Duodenal mucosa (tissue), 2 donors: ENCODE measurements around the gene SIAH1.

Source experiments
- H3K27ac ChIP-seq: one replicate; pipeline ENCODE4 v1.7.0; 2013; ENCODE audit warnings: low read depth, low read length
- H3K27me3 ChIP-seq, 2 donors: one replicate each; pipeline ENCODE4 v1.7.0; 2013; ENCODE audit warnings: low read length in 2 of 2, control low read depth in 1 of 2; ENCODE audit not compliant: insufficient read depth in 2 of 2, control insufficient read depth in 1 of 2
- H3K36me3 ChIP-seq, 2 donors: one replicate each; pipeline ENCODE4 v1.7.0; 2013; ENCODE audit warnings: low read length in 2 of 2, control low read depth in 1 of 2; ENCODE audit not compliant: insufficient read depth in 2 of 2, control insufficient read depth in 1 of 2
- H3K4me1 ChIP-seq, 2 donors: one replicate each; pipeline ENCODE4 v1.7.0; 2013; ENCODE audit warnings: low read length in 2 of 2, control low read depth in 1 of 2; ENCODE audit not compliant: insufficient read depth in 2 of 2, control insufficient read depth in 1 of 2
- H3K4me3 ChIP-seq, 2 donors: one replicate each; pipeline ENCODE4 v1.7.0; 2013; ENCODE audit warnings: low read length in 2 of 2, low read depth in 1 of 2
- H3K9ac ChIP-seq, 2 donors: one replicate each; pipeline ENCODE4 v1.7.0; 2013; ENCODE audit warnings: low read length in 2 of 2, low read depth in 1 of 2
- H3K9me3 ChIP-seq, 2 donors: one replicate each; pipeline ENCODE4 v1.7.0; 2013; ENCODE audit warnings: low read length in 2 of 2, control low read depth in 1 of 2; ENCODE audit not compliant: control insufficient read depth in 1 of 2

SIAH1 gene

GRCh38 chr16:48393485-48394354, 8.5 kb upstream of the SIAH1 start:
- peak overlapping the region; percentile 10 for H3K27ac ChIP-seq
- no peak overlapping the region for H3K9ac ChIP-seq

GRCh38 chr16:48392407-48392806, 7.2 kb upstream of the SIAH1 start:
- Histone ChIP-seq H3K4me1 (peaks cover 0 to 5% of the 10 kb centered on the region in 2 donors), H3K36me3 (no peaks in the 10 kb centered on the region), H3K9me3 (no peaks in the 10 kb centered on the region), H3K27me3 (no peaks in the 10 kb centered on the region), H3K9ac (no peak overlapping the region), H3K4me3 (no peak overlapping the region), H3K27ac (no peak overlapping the region)

More at GRCh38 chr16:48393485-48394354, 8.5 kb upstream of the SIAH1 start:
- Histone ChIP-seq H3K4me1 (peaks cover 0 to 5% of the 10 kb centered on the region in 2 donors), H3K9me3 (no peaks in the 10 kb centered on the region), H3K27me3 (no peaks in the 10 kb centered on the region), H3K4me3 (no peak overlapping the region), H3K36me3 (no peaks in the 10 kb centered on the region)

GRCh38 chr16:48386559-48387312, 1.5 kb upstream of the SIAH1 start:
- Histone ChIP-seq H3K27ac (no peak overlapping the region), H3K9me3 (no peaks in the 10 kb centered on the region), H3K4me1 (peaks cover 12 to 18% of the 10 kb centered on the region in 2 donors), H3K36me3 (no peaks in the 10 kb centered on the region), H3K9ac (no peak overlapping the region), H3K4me3 (no peak overlapping the region), H3K27me3 (no peaks in the 10 kb centered on the region)

GRCh38 chr16:48384520-48385252, 527 bp downstream of the SIAH1 start:
- H3K27me3 ChIP-seq = no peaks in the 10 kb centered on the region
- no peaks in the 10 kb centered on the region for H3K36me3 ChIP-seq
- peak overlapping the region; percentile 76 to 85 for H3K9ac ChIP-seq
- peaks cover 26 to 29% of the 10 kb centered on the region in 2 donors for H3K4me1 ChIP-seq
- H3K27ac ChIP-seq = peak overlapping the region; percentile 97
- H3K4me3 ChIP-seq = peak overlapping the region; percentile 75 to 82
- H3K9me3 ChIP-seq = no peaks in the 10 kb centered on the region

GRCh38 chr16:48383877-48384519, 1.2 kb downstream of the SIAH1 start:
- Histone ChIP-seq H3K27ac (peak overlapping the region; percentile 86), H3K36me3 (no peaks in the 10 kb centered on the region), H3K9me3 (no peaks in the 10 kb centered on the region), H3K9ac (peak overlapping the region; percentile 76 to 85), H3K4me1 (peaks cover 30 to 36% of the 10 kb centered on the region in 2 donors), H3K27me3 (no peaks in the 10 kb centered on the region), H3K4me3 (peak overlapping the region; percentile 75 to 82)

- peaks cover 36 to 43% of the 10 kb centered on the region in 2 donors for H3K4me1 ChIP-seq
- peak overlapping the region; percentile 75 to 82 for H3K4me3 ChIP-seq
- no peaks in the 10 kb centered on the region for H3K27me3 ChIP-seq
- H3K36me3 ChIP-seq = no peaks in the 10 kb centered on the region
- peak overlapping the region; percentile 15 for H3K27ac ChIP-seq
- H3K9ac ChIP-seq = peak overlapping the region; percentile 76 to 85
- H3K9me3 ChIP-seq = no peaks in the 10 kb centered on the region
Measured at GRCh38 chr16:48383009-48383876, 2.0 kb downstream of the SIAH1 start.

- Histone ChIP-seq H3K4me1 (peaks cover 36 to 43% of the 10 kb centered on the region in 2 donors), H3K27me3 (no peaks in the 10 kb centered on the region), H3K4me3 (no peak overlapping the region), H3K36me3 (no peaks in the 10 kb centered on the region), H3K9me3 (no peaks in the 10 kb centered on the region), H3K9ac (no peak overlapping the region), H3K27ac (no peak overlapping the region)
Measured at GRCh38 chr16:48382131-48382530, 3.1 kb downstream of the SIAH1 start.

- no peak overlapping the region for H3K4me3 ChIP-seq
- H3K36me3 ChIP-seq = no peaks in the 10 kb centered on the region
- no peak overlapping the region for H3K9ac ChIP-seq
- H3K27ac ChIP-seq = no peak overlapping the region
- H3K27me3 ChIP-seq = no peaks in the 10 kb centered on the region
- no peaks in the 10 kb centered on the region for H3K9me3 ChIP-seq
- H3K4me1 ChIP-seq = peaks cover 36 to 43% of the 10 kb centered on the region in 2 donors
Measured at GRCh38 chr16:48381201-48381600, 4.0 kb downstream of the SIAH1 start.

GRCh38 chr16:48378836-48379235, 6.4 kb downstream of the SIAH1 start:
- no peaks in the 10 kb centered on the region for H3K27me3 ChIP-seq
- H3K9ac ChIP-seq = no peak overlapping the region
- H3K9me3 ChIP-seq = no peaks in the 10 kb centered on the region
- H3K4me3 ChIP-seq = no peak overlapping the region
- H3K4me1 ChIP-seq = peaks cover 39 to 54% of the 10 kb centered on the region in 2 donors
- no peaks in the 10 kb centered on the region for H3K36me3 ChIP-seq
- H3K27ac ChIP-seq = no peak overlapping the region
